ENCODE results near the gene ADCY2.

The ADCY2 gene

GRCh38 chr5:7763621-7764072 is 367.7 kb downstream of the ADCY2 start:
- no peaks in the 10 kb centered on the region for H3K4me1 Mint-ChIP-seq
- DNase-seq, result no peak
- peaks cover 1 to 19% of the 10 kb centered on the region in 2 donors for H3K27me3 Mint-ChIP-seq
- no peak overlapping the region for H3K27ac Mint-ChIP-seq
- H3K9me3 Mint-ChIP-seq, result no peaks in the 10 kb centered on the region
- ATAC-seq (replicated peaks), result no peak
- no peak overlapping the region for H3K4me3 Mint-ChIP-seq
- no peaks in the 10 kb centered on the region for H3K36me3 Mint-ChIP-seq

DNA sequence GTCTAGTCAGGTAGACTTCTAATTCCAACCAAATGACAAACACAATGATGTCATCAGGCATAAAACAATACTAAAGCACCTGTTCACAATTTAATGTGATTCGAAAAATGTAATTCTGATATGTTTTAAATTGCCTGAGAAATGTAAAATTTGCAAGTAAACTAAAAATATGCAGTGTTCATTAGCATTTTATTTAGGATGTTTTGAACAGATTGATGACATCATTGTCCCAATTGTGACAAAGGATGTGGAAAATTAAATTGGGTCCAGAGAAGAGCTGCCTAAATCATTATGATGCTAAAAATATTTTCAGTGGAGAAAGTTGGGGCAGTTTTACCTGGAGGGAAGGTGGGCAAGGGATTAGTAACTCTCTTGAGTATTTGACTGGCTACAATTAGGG is 368.5 kb downstream of the ADCY2 start:
- Mint-ChIP-seq H3K27me3 (peaks cover 0 to 19% of the 10 kb centered on the region in 2 donors), H3K9me3 (no peaks in the 10 kb centered on the region), H3K36me3 (no peaks in the 10 kb centered on the region), H3K4me3 (no peak overlapping the region), H3K27ac (no peak overlapping the region), H3K4me1 (no peaks in the 10 kb centered on the region)
- ATAC-seq (replicated peaks), result no peak
- no peak for DNase-seq

- H3K4me1 Mint-ChIP-seq, result no peaks in the 10 kb centered on the region
- ATAC-seq (replicated peaks) (no peak), DNase-seq (no peak)
- H3K27me3 Mint-ChIP-seq, result peaks cover 5 to 19% of the 10 kb centered on the region in 2 donors
- no peak overlapping the region for H3K27ac Mint-ChIP-seq
- H3K4me3 Mint-ChIP-seq, result no peak overlapping the region
- no peaks in the 10 kb centered on the region for H3K36me3 Mint-ChIP-seq
- no peaks in the 10 kb centered on the region for H3K9me3 Mint-ChIP-seq
Measured at GRCh38 chr5:7770436-7770835, 374.5 kb downstream of the ADCY2 start.

- Mint-ChIP-seq H3K36me3 (no peaks in the 10 kb centered on the region), H3K9me3 (peaks cover 0 to 4% of the 10 kb centered on the region in 2 donors), H3K27me3 (peaks cover 10 to 21% of the 10 kb centered on the region in 2 donors), H3K4me3 (no peak overlapping the region), H3K27ac (no peak overlapping the region), H3K4me1 (no peaks in the 10 kb centered on the region)
- DNase-seq (no peak), ATAC-seq (replicated peaks) (no peak)
Measured at GRCh38 chr5:7772141-7772540, 376.2 kb downstream of the ADCY2 start.

GRCh38 chr5:7773178-7773577 is 377.2 kb downstream of the ADCY2 start:
- H3K27ac Mint-ChIP-seq, result no peak overlapping the region
- H3K9me3 Mint-ChIP-seq, result peaks cover 0 to 4% of the 10 kb centered on the region in 2 donors
- H3K27me3 Mint-ChIP-seq, result peaks cover 10 to 20% of the 10 kb centered on the region in 2 donors
- no peak for DNase-seq
- no peaks in the 10 kb centered on the region for H3K4me1 Mint-ChIP-seq
- H3K4me3 Mint-ChIP-seq, result no peak overlapping the region
- no peaks in the 10 kb centered on the region for H3K36me3 Mint-ChIP-seq
- ATAC-seq (replicated peaks), result no peak

GRCh38 chr5:7776442-7776841 is 380.5 kb downstream of the ADCY2 start:
- DNase-seq, result no peak
- Mint-ChIP-seq H3K4me1 (peaks cover 0 to 6% of the 10 kb centered on the region in 2 donors), H3K27me3 (peaks cover 7 to 36% of the 10 kb centered on the region in 2 donors), H3K9me3 (peaks cover 0 to 4% of the 10 kb centered on the region in 2 donors), H3K36me3 (no peaks in the 10 kb centered on the region), H3K27ac (no peak overlapping the region), H3K4me3 (no peak overlapping the region)
- no peak for ATAC-seq (replicated peaks)

DNA sequence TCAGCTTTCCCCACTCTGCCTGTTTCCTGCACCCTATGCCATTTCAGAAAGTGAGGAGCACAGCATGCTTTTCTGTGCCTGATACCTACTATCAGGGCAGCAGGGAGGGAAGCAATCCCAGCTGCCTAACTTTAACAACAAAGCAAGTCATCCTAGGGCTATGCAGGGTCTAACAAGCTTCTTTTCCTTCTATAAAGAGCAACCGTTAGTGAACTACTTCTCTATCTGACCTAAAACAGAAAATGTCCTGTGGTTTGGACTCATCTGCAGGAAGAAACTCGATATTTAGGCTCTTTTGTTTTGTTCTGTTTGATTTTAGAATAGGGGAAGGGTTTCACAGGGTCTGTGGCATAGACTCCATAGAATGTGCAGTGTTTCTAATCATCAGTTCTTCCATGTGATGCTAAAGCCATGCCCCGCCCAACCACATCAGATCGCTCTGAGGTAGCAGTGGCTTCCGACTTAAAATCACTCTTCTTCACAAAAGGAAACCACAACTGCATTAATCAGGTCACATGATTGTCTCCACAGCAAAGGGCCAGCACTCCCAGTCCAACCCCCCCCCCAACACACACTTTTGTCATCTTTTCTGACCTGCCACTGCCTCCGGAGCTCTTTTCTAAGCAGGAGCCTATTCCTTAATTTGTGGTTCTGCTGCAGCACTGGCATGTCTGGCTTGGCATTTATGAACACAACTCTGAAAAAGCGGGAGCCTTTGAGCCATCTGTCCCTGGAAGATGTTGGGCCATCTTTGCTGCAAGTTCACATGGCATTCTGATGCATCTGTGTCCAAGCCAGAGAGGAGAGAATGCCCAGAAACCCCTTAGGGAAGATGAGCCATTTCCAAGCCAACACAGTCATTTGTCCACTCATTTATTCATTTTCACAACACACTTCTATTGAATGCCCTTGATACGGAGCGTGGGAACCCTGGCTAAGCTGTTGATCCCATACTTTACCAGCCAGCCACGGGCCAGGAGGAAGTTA is 383.4 kb downstream of the ADCY2 start:
- H3K9me3 Mint-ChIP-seq, result peaks cover 0 to 4% of the 10 kb centered on the region in 2 donors
- H3K36me3 Mint-ChIP-seq, result no peaks in the 10 kb centered on the region
- H3K27me3 Mint-ChIP-seq, result peaks cover 11 to 39% of the 10 kb centered on the region in 2 donors
- H3K27ac Mint-ChIP-seq, result no peak overlapping the region
- H3K4me3 Mint-ChIP-seq, result no peak overlapping the region
- H3K4me1 Mint-ChIP-seq, result peaks cover 0 to 6% of the 10 kb centered on the region in 2 donors
- DNase-seq, result no peak
- ATAC-seq (replicated peaks), result peak in 1 of 2 donors; percentile 31

DNA sequence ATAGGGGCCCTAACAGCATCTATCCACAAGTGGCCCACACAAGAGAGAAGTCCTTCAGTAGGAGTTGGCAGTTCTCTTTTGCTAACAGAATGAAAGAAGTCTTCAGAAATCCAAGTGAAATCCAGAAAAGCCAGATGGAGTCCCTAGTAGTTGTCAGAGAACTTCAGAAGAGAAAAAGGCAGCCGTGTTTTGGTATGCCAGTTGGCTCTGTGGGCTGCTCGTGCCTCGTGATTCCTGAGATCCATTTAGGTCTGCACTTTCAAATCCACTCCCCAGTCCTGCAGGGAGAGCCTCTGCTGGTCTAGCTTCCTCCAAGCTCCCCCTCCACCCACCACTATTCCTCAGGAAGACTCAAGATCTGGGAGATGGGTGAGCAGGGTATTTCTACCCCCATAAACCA is 386.0 kb downstream of the ADCY2 start:
- H3K27me3 Mint-ChIP-seq, result peaks cover 7 to 39% of the 10 kb centered on the region in 2 donors
- DNase-seq, result no peak
- H3K9me3 Mint-ChIP-seq, result no peaks in the 10 kb centered on the region
- no peak overlapping the region for H3K4me3 Mint-ChIP-seq
- H3K27ac Mint-ChIP-seq, result no peak overlapping the region
- H3K36me3 Mint-ChIP-seq, result no peaks in the 10 kb centered on the region
- no peak for ATAC-seq (replicated peaks)
- peaks cover 0 to 6% of the 10 kb centered on the region in 2 donors for H3K4me1 Mint-ChIP-seq

DNA sequence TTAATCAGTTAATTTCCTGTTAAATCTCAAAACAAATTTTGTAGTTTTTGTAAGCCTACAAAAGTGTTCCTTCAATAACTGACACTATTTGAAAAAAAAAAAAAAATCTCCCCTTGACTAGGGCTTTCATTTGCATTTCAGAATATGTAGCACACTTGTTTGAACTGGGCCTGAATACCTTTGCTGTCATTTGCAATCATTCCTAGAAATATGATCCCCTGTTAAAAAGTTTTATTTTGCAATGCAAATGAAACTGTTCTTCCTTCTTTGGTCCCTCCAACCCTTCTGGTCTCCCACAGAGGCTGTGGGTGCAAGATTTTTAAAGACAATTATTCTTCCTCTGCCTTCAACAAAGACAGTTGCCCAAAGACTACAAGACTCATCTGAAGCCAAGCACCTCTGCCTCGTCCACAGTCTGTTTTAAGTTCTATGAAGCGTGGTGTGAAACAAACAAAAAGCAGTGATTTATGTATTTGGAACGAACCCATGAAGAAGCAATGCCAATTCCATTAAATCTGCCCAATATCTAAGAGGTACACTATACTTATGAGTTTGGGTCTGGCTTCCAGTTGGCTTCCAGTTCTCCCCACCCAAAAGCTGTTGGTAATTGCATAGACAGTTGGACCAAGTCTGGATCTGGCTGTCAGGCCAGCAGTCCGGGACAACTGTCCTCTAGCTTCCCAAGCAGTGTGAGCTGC is 388.9 kb downstream of the ADCY2 start:
- H3K27ac Mint-ChIP-seq, result no peak overlapping the region
- H3K36me3 Mint-ChIP-seq, result no peaks in the 10 kb centered on the region
- no peaks in the 10 kb centered on the region for H3K9me3 Mint-ChIP-seq
- H3K4me1 Mint-ChIP-seq, result no peaks in the 10 kb centered on the region
- peaks cover 7 to 27% of the 10 kb centered on the region in 2 donors for H3K27me3 Mint-ChIP-seq
- ATAC-seq (replicated peaks) (no peak), DNase-seq (no peak)
- no peak overlapping the region for H3K4me3 Mint-ChIP-seq

GRCh38 chr5:7787770-7788169 is 391.8 kb downstream of the ADCY2 start:
- H3K27ac Mint-ChIP-seq, result no peak overlapping the region

DNA sequence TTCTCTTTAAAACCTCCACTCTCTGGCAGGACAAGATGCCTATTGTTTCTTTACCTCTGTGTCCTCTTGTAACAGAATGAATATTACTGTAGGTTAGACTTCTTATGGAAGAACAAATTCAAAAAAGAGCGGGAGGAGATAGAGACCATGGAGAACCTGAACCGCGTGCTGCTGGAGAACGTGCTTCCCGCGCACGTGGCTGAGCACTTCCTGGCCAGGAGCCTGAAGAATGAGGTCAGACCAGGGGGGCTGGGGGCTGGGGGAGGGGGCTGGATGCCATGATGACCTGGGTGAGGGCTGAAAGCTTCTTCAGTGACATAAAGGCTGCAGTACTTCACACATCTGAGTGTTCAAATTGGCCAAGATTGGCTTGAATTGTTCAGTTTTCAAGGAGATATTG is 393.6 kb downstream of the ADCY2 start:
- Mint-ChIP-seq H3K27ac (no peak overlapping the region), H3K27me3 (peaks cover 4 to 14% of the 10 kb centered on the region in 2 donors), H3K4me3 (no peak overlapping the region), H3K9me3 (no peaks in the 10 kb centered on the region), H3K4me1 (no peaks in the 10 kb centered on the region), H3K36me3 (no peaks in the 10 kb centered on the region)
- no peak for DNase-seq
- no peak for ATAC-seq (replicated peaks)

More at GRCh38 chr5:7787770-7788169, 391.8 kb downstream of the ADCY2 start:
- no peak for DNase-seq
- ATAC-seq (replicated peaks), result no peak
- Mint-ChIP-seq H3K9me3 (no peaks in the 10 kb centered on the region), H3K27me3 (peaks cover 11 to 18% of the 10 kb centered on the region in 2 donors), H3K4me3 (no peak overlapping the region), H3K4me1 (no peaks in the 10 kb centered on the region), H3K36me3 (no peaks in the 10 kb centered on the region)

DNA sequence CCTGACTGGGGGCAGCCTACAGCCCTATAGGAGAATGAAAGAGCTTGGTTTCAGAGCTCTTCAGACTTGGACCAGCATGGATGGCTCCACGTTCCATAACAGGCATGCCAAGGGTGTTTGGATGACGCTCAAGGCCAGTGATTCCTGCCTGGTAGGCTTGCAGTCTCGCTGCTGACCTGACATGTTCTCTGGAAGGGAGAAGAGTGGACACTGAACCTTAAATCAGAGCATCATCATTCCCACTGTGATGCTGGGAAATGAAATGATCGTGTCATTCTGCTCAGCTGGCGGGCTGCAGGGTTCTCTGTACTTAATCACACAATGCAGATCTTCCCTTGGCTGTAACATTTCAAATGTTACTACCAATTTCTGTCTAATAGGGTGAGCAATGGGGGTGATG is 398.0 kb downstream of the ADCY2 start:
- Mint-ChIP-seq H3K4me1 (no peaks in the 10 kb centered on the region), H3K27me3 (peaks cover 6 to 7% of the 10 kb centered on the region in 2 donors), H3K4me3 (no peak overlapping the region), H3K36me3 (no peaks in the 10 kb centered on the region), H3K27ac (no peak overlapping the region), H3K9me3 (no peaks in the 10 kb centered on the region)
- DNase-seq, result no peak
- ATAC-seq (replicated peaks), result no peak

DNA sequence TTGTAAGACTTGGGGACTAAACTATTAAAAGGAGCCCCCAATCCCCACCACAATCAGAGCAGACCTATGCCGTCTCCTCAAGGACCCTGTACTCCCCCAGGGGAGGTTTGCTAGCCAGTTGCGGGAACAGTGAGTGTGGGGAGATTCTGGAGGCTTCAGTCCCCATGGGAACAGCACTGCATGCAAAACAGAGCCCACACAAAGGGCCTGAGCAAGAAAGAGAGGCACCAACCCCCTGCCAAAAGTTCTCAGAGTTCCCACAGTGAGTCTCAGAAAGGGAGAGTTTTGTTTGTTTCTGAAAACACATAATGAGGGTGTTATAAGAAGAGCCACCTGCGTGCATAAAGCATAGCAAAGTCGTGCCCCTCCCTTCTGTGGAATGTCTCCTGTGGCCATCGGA is 398.4 kb downstream of the ADCY2 start:
- no peak for DNase-seq
- Mint-ChIP-seq H3K27me3 (peaks cover 7 to 10% of the 10 kb centered on the region in 2 donors), H3K9me3 (no peaks in the 10 kb centered on the region), H3K4me3 (no peak overlapping the region), H3K36me3 (no peaks in the 10 kb centered on the region), H3K4me1 (no peaks in the 10 kb centered on the region), H3K27ac (no peak overlapping the region)
- ATAC-seq (replicated peaks), result no peak

- ATAC-seq (replicated peaks), result no peak
- no peaks in the 10 kb centered on the region for H3K4me1 Mint-ChIP-seq
- H3K4me3 Mint-ChIP-seq, result no peak overlapping the region
- no peaks in the 10 kb centered on the region for H3K9me3 Mint-ChIP-seq
- H3K27me3 Mint-ChIP-seq, result peaks cover 7 to 15% of the 10 kb centered on the region in 2 donors
- no peak for DNase-seq
- H3K36me3 Mint-ChIP-seq, result no peaks in the 10 kb centered on the region
- no peak overlapping the region for H3K27ac Mint-ChIP-seq
Measured at GRCh38 chr5:7794823-7795222, 398.9 kb downstream of the ADCY2 start.
